H9 (cell line): ENCODE measurements around the gene PDE1A. TPM values are rescaled to one million over a fixed set of nuclear protein-coding genes. Genes with fewer than 3 reads are reported as not detected.

Source experiments
- DNase-seq: peaks from one replicate; pipeline ENCODE4 v3.0.0-alpha.2; 2017
- H2AFZ ChIP-seq: one replicate; pipeline ENCODE4 v1.6.1; 2013; ENCODE audit warnings: mild to moderate bottlenecking, low read length, control low read depth, moderate library complexity
- H2AK5ac ChIP-seq: 2 replicates; pipeline ENCODE4 v1.6.1; 2013; ENCODE audit warnings: low read length, control low read depth, mixed read lengths; ENCODE audit not compliant: insufficient read length
- H2BK120ac ChIP-seq: one replicate; pipeline ENCODE4 v1.6.1; 2013; ENCODE audit warnings: low read depth, mild to moderate bottlenecking, low read length, control low read depth, inconsistent platforms; ENCODE audit not compliant: poor library complexity, severe bottlenecking
- H2BK12ac ChIP-seq: 2 replicates; pipeline ENCODE4 v1.6.1; 2013; ENCODE audit warnings: low read length, control low read depth, mixed read lengths, low read depth; ENCODE audit not compliant: insufficient read length
- H2BK15ac ChIP-seq: 2 replicates; pipeline ENCODE4 v1.6.1; 2013; ENCODE audit warnings: low read depth, low read length, control low read depth
- H2BK20ac ChIP-seq: one replicate; pipeline ENCODE4 v1.6.1; 2013; ENCODE audit warnings: low read depth, mild to moderate bottlenecking, low read length, control low read depth, inconsistent platforms; ENCODE audit not compliant: poor library complexity, severe bottlenecking
- H2BK5ac ChIP-seq: 2 replicates; pipeline ENCODE4 v1.6.1; 2013; ENCODE audit warnings: low read length, control low read depth, mixed read lengths; ENCODE audit not compliant: insufficient read length
- H3K14ac ChIP-seq: 2 replicates; pipeline ENCODE4 v1.6.1; 2013; ENCODE audit warnings: low read length, control low read depth; ENCODE audit not compliant: insufficient read depth
- H3K18ac ChIP-seq: 2 replicates; pipeline ENCODE4 v1.6.1; 2013; ENCODE audit warnings: low read depth, mild to moderate bottlenecking, mixed read lengths, low read length, control low read depth; ENCODE audit not compliant: insufficient read length
- H3K23ac ChIP-seq: 2 replicates; pipeline ENCODE4 v1.6.1; 2013; ENCODE audit warnings: low read length, control low read depth, mixed read lengths, low read depth; ENCODE audit not compliant: insufficient read length
- H3K23me2 ChIP-seq: 2 replicates; pipeline ENCODE4 v1.6.1; 2013; ENCODE audit warnings: low read depth, mild to moderate bottlenecking, mixed read lengths, low read length, control low read depth; ENCODE audit not compliant: insufficient read length, poor library complexity, severe bottlenecking
- H3K27ac ChIP-seq: 2 replicates; pipeline ENCODE4 v1.5.1; 2013; ENCODE audit warnings: low read length, control low read depth, mixed read lengths, low read depth; ENCODE audit not compliant: insufficient read length
- H3K27me3 ChIP-seq: 2 replicates; pipeline ENCODE4 v1.6.1; 2013; ENCODE audit warnings: low read length, control low read depth, inconsistent platforms; ENCODE audit not compliant: insufficient read depth
- H3K4ac ChIP-seq: 2 replicates; pipeline ENCODE4 v1.6.1; 2013; ENCODE audit warnings: low read depth, mild to moderate bottlenecking, control low read depth, inconsistent platforms, low read length, moderate library complexity
- H3K4me1 ChIP-seq: 2 replicates; pipeline ENCODE4 v1.6.1; 2013; ENCODE audit warnings: low read length, control low read depth, inconsistent platforms; ENCODE audit not compliant: insufficient read depth
- H3K4me2 ChIP-seq: 2 replicates; pipeline ENCODE4 v1.6.1; 2013; ENCODE audit warnings: low read length, control low read depth, mixed read lengths; ENCODE audit not compliant: insufficient read length, insufficient read depth
- H3K56ac ChIP-seq: 2 replicates; pipeline ENCODE4 v1.6.1; 2013; ENCODE audit warnings: low read depth, mild to moderate bottlenecking, mixed read lengths, low read length, control low read depth; ENCODE audit not compliant: insufficient read length
- H3K79me1 ChIP-seq: 2 replicates; pipeline ENCODE4 v1.6.1; 2013; ENCODE audit warnings: low read depth, mild to moderate bottlenecking, moderate library complexity, low read length, control low read depth, inconsistent platforms; ENCODE audit not compliant: insufficient read depth, poor library complexity, severe bottlenecking
- H3K79me2 ChIP-seq: 2 replicates; pipeline ENCODE4 v1.6.1; 2013; ENCODE audit warnings: low read length, control low read depth, inconsistent platforms; ENCODE audit not compliant: insufficient read depth
- H3K9ac ChIP-seq: 2 replicates; pipeline ENCODE4 v1.6.1; 2013; ENCODE audit warnings: low read length, control low read depth, mixed read lengths; ENCODE audit not compliant: insufficient read length; ENCODE audit errors: extremely low read depth
- H3K9me3 ChIP-seq: one replicate; pipeline ENCODE4 v1.6.1; 2013; ENCODE audit warnings: low read depth, low read length, inconsistent platforms; ENCODE audit not compliant: control insufficient read depth
- H3T11ph ChIP-seq: one replicate; pipeline ENCODE4 v1.6.1; 2013; ENCODE audit warnings: mild to moderate bottlenecking, low read length, control low read depth, inconsistent platforms
- H4K20me1 ChIP-seq: one replicate; pipeline ENCODE4 v1.6.1; 2013; ENCODE audit not compliant: control insufficient read depth, insufficient read length, insufficient read depth
- H4K5ac ChIP-seq: 2 replicates; pipeline ENCODE4 v1.6.1; 2013; ENCODE audit warnings: low read depth, mild to moderate bottlenecking, mixed read lengths, low read length, control low read depth; ENCODE audit not compliant: insufficient read length
- H4K8ac ChIP-seq: replicated peaks from 2 replicates; pipeline ENCODE4 v1.6.1; 2013; ENCODE audit warnings: low read length, control low read depth, mixed read lengths, low read depth; ENCODE audit not compliant: insufficient read length
- H4K91ac ChIP-seq: 2 replicates; pipeline ENCODE4 v1.6.1; 2013; ENCODE audit warnings: low read depth, mild to moderate bottlenecking, moderate library complexity, mixed read lengths, low read length, control low read depth; ENCODE audit not compliant: insufficient read length
- H3K27ac Mint-ChIP-seq, 3 experiments: 2 replicates in 2 of 3; 3 replicates in 1 of 3; pipeline ENCODE4 v1.8.0; 2020 to 2021; ENCODE audit warnings: mixed read lengths in 3 of 3, mild to moderate bottlenecking in 1 of 3, moderate library complexity in 1 of 3
- H3K27me3 Mint-ChIP-seq: 2 replicates; pipeline ENCODE4 v1.8.0; 2021; ENCODE audit warnings: low read depth, mild to moderate bottlenecking, moderate library complexity, mixed read lengths
- H3K36me3 Mint-ChIP-seq, 3 experiments: 2 replicates in 2 of 3; 3 replicates in 1 of 3; pipeline ENCODE4 v1.8.0; 2020 to 2021; ENCODE audit warnings: low read depth in 3 of 3, mixed read lengths in 3 of 3; ENCODE audit not compliant: insufficient read depth in 1 of 3
- H3K4me1 Mint-ChIP-seq, 2 experiments: 2 replicates each; pipeline ENCODE4 v1.8.0; 2020; ENCODE audit warnings: mixed read lengths in 2 of 2
- H3K4me3 Mint-ChIP-seq, 2 experiments: 2 replicates in 1 of 2; 3 replicates in 1 of 2; pipeline ENCODE4 v1.8.0; 2020 to 2021; ENCODE audit warnings: mild to moderate bottlenecking in 2 of 2, mixed read lengths in 2 of 2, moderate library complexity in 1 of 2
- H3K9me3 Mint-ChIP-seq, 2 experiments: 2 replicates in 1 of 2; 3 replicates in 1 of 2; pipeline ENCODE4 v1.8.0; 2020; ENCODE audit warnings: mild to moderate bottlenecking in 2 of 2, mixed read lengths in 2 of 2, moderate library complexity in 1 of 2
- WGBS: extraction: QIAGEN DNeasy Blood & Tissue Kit; methylation state at CpG from one replicate; pipeline ENCODE4 v1.1.7; 2013; ENCODE audit warnings: missing lambda C conversion rate, low lambda C conversion rate, mixed read lengths; ENCODE audit not compliant: insufficient read length; ENCODE audit errors: extremely low coverage; 5-methylcytosine and 5-hydroxymethylcytosine counted together
- total RNA-seq: library from RNA; stranded (reverse); gene quantifications from 2 replicates; pipeline ENCODE4 v1.2.1, GENCODE V29; 2021
- TF ChIP-seq, protein P1 (sequence below): fragments of 200-600 bp; sonication (generic); conservative IDR thresholded peaks from 3 replicates; pipeline ENCODE4 v1.8.0; 2021; ENCODE audit warnings: antibody characterized with exemption, mild to moderate bottlenecking

PDE1A gene
- total RNA-seq, 1 experiment from 2014 or later, result 0.11 TPM

DNA sequence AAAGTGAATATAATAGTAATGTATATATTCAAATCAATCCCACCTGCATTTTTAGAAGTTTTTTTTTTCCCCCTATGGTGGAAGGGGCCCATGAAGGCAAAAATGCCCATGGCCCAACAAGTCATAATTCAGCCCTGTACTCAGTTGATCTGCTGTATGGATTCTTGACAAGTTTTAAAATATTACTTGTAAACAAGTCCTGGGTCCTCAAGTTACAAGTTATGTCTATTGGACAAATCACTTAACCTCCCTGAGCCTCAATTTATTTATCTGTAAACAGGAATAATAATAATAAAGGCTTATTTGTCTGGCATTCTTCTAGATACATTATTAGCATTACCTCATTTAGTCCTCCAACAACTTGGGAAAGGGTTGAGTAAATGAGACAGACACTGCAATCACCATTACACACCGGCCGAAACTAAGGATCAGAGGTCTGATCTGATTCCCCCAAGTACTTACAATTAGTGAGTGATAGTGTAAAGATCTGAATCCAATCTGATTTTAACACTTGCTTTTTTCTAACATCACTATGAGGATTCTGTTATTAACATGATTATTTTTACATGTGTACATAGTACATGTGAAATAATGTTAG lies 66.1 kb downstream of the PDE1A start:
- H4K8ac ChIP-seq, result no peak overlapping the region
- H2BK5ac ChIP-seq, result no peak overlapping the region
- no peak overlapping the region for H3K27ac ChIP-seq
- H3K79me1 ChIP-seq, result no peaks in the 10 kb centered on the region
- no peak overlapping the region for H4K91ac ChIP-seq
- H3K27me3 ChIP-seq, result no peaks in the 10 kb centered on the region
- no peak overlapping the region for H3K23ac ChIP-seq
- TF ChIP-seq, protein P1, sequence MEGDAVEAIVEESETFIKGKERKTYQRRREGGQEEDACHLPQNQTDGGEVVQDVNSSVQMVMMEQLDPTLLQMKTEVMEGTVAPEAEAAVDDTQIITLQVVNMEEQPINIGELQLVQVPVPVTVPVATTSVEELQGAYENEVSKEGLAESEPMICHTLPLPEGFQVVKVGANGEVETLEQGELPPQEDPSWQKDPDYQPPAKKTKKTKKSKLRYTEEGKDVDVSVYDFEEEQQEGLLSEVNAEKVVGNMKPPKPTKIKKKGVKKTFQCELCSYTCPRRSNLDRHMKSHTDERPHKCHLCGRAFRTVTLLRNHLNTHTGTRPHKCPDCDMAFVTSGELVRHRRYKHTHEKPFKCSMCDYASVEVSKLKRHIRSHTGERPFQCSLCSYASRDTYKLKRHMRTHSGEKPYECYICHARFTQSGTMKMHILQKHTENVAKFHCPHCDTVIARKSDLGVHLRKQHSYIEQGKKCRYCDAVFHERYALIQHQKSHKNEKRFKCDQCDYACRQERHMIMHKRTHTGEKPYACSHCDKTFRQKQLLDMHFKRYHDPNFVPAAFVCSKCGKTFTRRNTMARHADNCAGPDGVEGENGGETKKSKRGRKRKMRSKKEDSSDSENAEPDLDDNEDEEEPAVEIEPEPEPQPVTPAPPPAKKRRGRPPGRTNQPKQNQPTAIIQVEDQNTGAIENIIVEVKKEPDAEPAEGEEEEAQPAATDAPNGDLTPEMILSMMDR, result no peak
- H3K9me3 ChIP-seq, result no peaks in the 10 kb centered on the region
- no peak overlapping the region for H3K4me2 ChIP-seq
- H3K27ac Mint-ChIP-seq, result no peak overlapping the region
- H3K9ac ChIP-seq, result no peak overlapping the region
- no peak overlapping the region for H2BK15ac ChIP-seq
- no peak overlapping the region for H2AFZ ChIP-seq
- H3K14ac ChIP-seq, result no peak overlapping the region
- no peak overlapping the region for H3K18ac ChIP-seq
- no peak overlapping the region for H3K4me3 Mint-ChIP-seq
- no peaks in the 10 kb centered on the region for H3K4me1 Mint-ChIP-seq
- DNase-seq, result no peak
- H4K5ac ChIP-seq, result no peak overlapping the region
- no peaks in the 10 kb centered on the region for H3K4me1 ChIP-seq
- no peak overlapping the region for H2AK5ac ChIP-seq
- H3K4ac ChIP-seq, result no peak overlapping the region
- no peak overlapping the region for H3K56ac ChIP-seq
- H2BK120ac ChIP-seq, result no peak overlapping the region
- WGBS, result no CpG with 5 or more reads among the region's 2 CpGs
- H2BK12ac ChIP-seq, result no peak overlapping the region
- no peaks in the 10 kb centered on the region for H3K79me2 ChIP-seq
- H3K27me3 Mint-ChIP-seq, result no peaks in the 10 kb centered on the region
- no peak overlapping the region for H3T11ph ChIP-seq
- no peaks in the 10 kb centered on the region for H3K23me2 ChIP-seq
- no peaks in the 10 kb centered on the region for H3K9me3 Mint-ChIP-seq
- no peak overlapping the region for H2BK20ac ChIP-seq
- no peaks in the 10 kb centered on the region for H3K36me3 Mint-ChIP-seq
- no peaks in the 10 kb centered on the region for H4K20me1 ChIP-seq
